SK-N-SH treated with all-trans-retinoic acid at 6 μM for 48 hours (cell line): Measurements from ENCODE around the gene TSHZ1.

Experiments used
- ARNTL ChIP-seq: fragments of 450-650 bp; formaldehyde crosslinking; IDR thresholded peaks from 2 replicates; pipeline ENCODE4 v1.5.0; 2020; ENCODE audit warnings: low read depth, mild to moderate bottlenecking, moderate library complexity, borderline replicate concordance
- CREB5 ChIP-seq: fragments of 250-450 bp; sonication (Bioruptor Pico); IDR thresholded peaks from 2 replicates; pipeline ENCODE4 v1.5.1; 2020; ENCODE audit warnings: low read depth, mild to moderate bottlenecking, moderate library complexity
- CSDC2 ChIP-seq: fragments of 250-450 bp; sonication (Bioruptor Pico); IDR thresholded peaks from 2 replicates; pipeline ENCODE4 v1.5.0; 2020; ENCODE audit warnings: mild to moderate bottlenecking, moderate library complexity
- CSRNP3 ChIP-seq: fragments of 250-450 bp; sonication (Bioruptor Pico); IDR thresholded peaks from 2 replicates; pipeline ENCODE4 v1.5.1; 2021; ENCODE audit warnings: mild to moderate bottlenecking, moderate library complexity
- ESRRG ChIP-seq: fragments of 250-450 bp; sonication (Bioruptor Pico); IDR thresholded peaks from 2 replicates; pipeline ENCODE4 v1.6.1; 2021; ENCODE audit warnings: mild to moderate bottlenecking
- GLIS3 ChIP-seq: fragments of 250-450 bp; sonication (Bioruptor Pico); IDR thresholded peaks from 2 replicates; pipeline ENCODE4 v1.5.0; 2020; ENCODE audit warnings: mild to moderate bottlenecking, moderate library complexity
- PATZ1 ChIP-seq: fragments of 250-450 bp; sonication (Bioruptor Pico); IDR thresholded peaks from 2 replicates; pipeline ENCODE4 v1.8.0; 2020; ENCODE audit warnings: mild to moderate bottlenecking, moderate library complexity, borderline replicate concordance
- TCF4 ChIP-seq: fragments of 250-450 bp; sonication (Bioruptor Pico); IDR thresholded peaks from 2 replicates; pipeline ENCODE4 v1.8.0; 2021; ENCODE audit warnings: mild to moderate bottlenecking, moderate library complexity, borderline replicate concordance
- TOX ChIP-seq: fragments of 250-450 bp; sonication (Bioruptor Pico); IDR thresholded peaks from 2 replicates; pipeline ENCODE4 v1.8.0; 2021; ENCODE audit warnings: mild to moderate bottlenecking, moderate library complexity, borderline replicate concordance
- ZFP3 ChIP-seq: fragments of 250-450 bp; sonication (Bioruptor Pico); IDR thresholded peaks from 2 replicates; pipeline ENCODE4 v1.5.0; 2020; ENCODE audit warnings: mild to moderate bottlenecking, moderate library complexity
- ZNF565 ChIP-seq: fragments of 450-650 bp; formaldehyde crosslinking; conservative IDR thresholded peaks from 2 replicates; pipeline ENCODE4 v1.5.0; 2020; ENCODE audit warnings: low read depth, mild to moderate bottlenecking, moderate library complexity

GRCh38 chr18:75317703-75318102 lies 107.1 kb downstream of the TSHZ1 start:
- TF ChIP-seq CSRNP3 (CRISPR knock-in tag): no peak
- no peak for TF ChIP-seq CSDC2 (CRISPR knock-in tag)
- TF ChIP-seq CREB5: no peak
- TF ChIP-seq ARNTL (CRISPR knock-in tag): no peak
- TF ChIP-seq PATZ1: no peak
- no peak for TF ChIP-seq ZNF565 (CRISPR knock-in tag)
- no peak for TF ChIP-seq ESRRG (CRISPR knock-in tag)
- TF ChIP-seq GLIS3 (CRISPR knock-in tag): no peak
- no peak for TF ChIP-seq ZFP3
- no peak for TF ChIP-seq TOX (CRISPR knock-in tag)
- TF ChIP-seq TCF4 (CRISPR knock-in tag): no peak
